ENCODE data around the gene CC2D1B. TPM values are rescaled to one million over a fixed set of nuclear protein-coding genes. Genes with fewer than 3 reads are reported as not detected.

Gene CC2D1B
- total RNA-seq, 1 donor from 2014 or later = 43.1 TPM

- Mint-ChIP-seq H3K36me3 (ENCODE audit: low read depth, unreplicated experiment) (peaks cover 5% of the 10 kb centered on the region), H3K4me3 (ENCODE audit: unreplicated experiment) (no peak overlapping the region), H3K9me3 (ENCODE audit: unreplicated experiment) (no peaks in the 10 kb centered on the region), H3K27me3 (ENCODE audit: unreplicated experiment) (no peaks in the 10 kb centered on the region), H3K4me1 (ENCODE audit: unreplicated experiment) (peaks cover 8% of the 10 kb centered on the region), H3K27ac (ENCODE audit: unreplicated experiment) (no peak overlapping the region)
- DNase-seq (ENCODE audit: low spot score) = no peak
- TF ChIP-seq CTCF (IDR thresholded peaks at IDR 0.05; ENCODE audit: unreplicated experiment) = no peak
Measured at GRCh38 chr1:52345252-52345651, 20.8 kb downstream of the CC2D1B start.

GRCh38 chr1:52343979-52344378 lies 22.0 kb downstream of the CC2D1B start:
- no peak overlapping the region for H3K27ac Mint-ChIP-seq (ENCODE audit: unreplicated experiment)
- H3K9me3 Mint-ChIP-seq (ENCODE audit: unreplicated experiment) = no peaks in the 10 kb centered on the region
- H3K27me3 Mint-ChIP-seq (ENCODE audit: unreplicated experiment) = no peaks in the 10 kb centered on the region
- no peak overlapping the region for H3K4me3 Mint-ChIP-seq (ENCODE audit: unreplicated experiment)
- peaks cover 5% of the 10 kb centered on the region for H3K36me3 Mint-ChIP-seq (ENCODE audit: low read depth, unreplicated experiment)
- H3K4me1 Mint-ChIP-seq (ENCODE audit: unreplicated experiment) = peaks cover 2% of the 10 kb centered on the region
- TF ChIP-seq CTCF (IDR thresholded peaks at IDR 0.05; ENCODE audit: unreplicated experiment) = no peak
- no peak for DNase-seq (ENCODE audit: low spot score)

- no peaks in the 10 kb centered on the region for H3K27me3 Mint-ChIP-seq (ENCODE audit: unreplicated experiment)
- no peak for TF ChIP-seq CTCF (IDR thresholded peaks at IDR 0.05; ENCODE audit: unreplicated experiment)
- H3K4me3 Mint-ChIP-seq (ENCODE audit: unreplicated experiment) = no peak overlapping the region
- H3K27ac Mint-ChIP-seq (ENCODE audit: unreplicated experiment) = no peak overlapping the region
- DNase-seq (ENCODE audit: low spot score) = no peak
- H3K4me1 Mint-ChIP-seq (ENCODE audit: unreplicated experiment) = no peaks in the 10 kb centered on the region
- H3K36me3 Mint-ChIP-seq (ENCODE audit: low read depth, unreplicated experiment) = peaks cover 5% of the 10 kb centered on the region
- H3K9me3 Mint-ChIP-seq (ENCODE audit: unreplicated experiment) = no peaks in the 10 kb centered on the region
Measured at GRCh38 chr1:52341655-52342260, 24.2 kb downstream of the CC2D1B start.

GRCh38 chr1:52337439-52337838 lies 28.6 kb downstream of the CC2D1B start:
- Mint-ChIP-seq H3K27ac (ENCODE audit: unreplicated experiment) (no peak overlapping the region), H3K9me3 (ENCODE audit: unreplicated experiment) (no peaks in the 10 kb centered on the region), H3K36me3 (ENCODE audit: low read depth, unreplicated experiment) (peaks cover 4% of the 10 kb centered on the region), H3K4me3 (ENCODE audit: unreplicated experiment) (no peak overlapping the region), H3K4me1 (ENCODE audit: unreplicated experiment) (no peaks in the 10 kb centered on the region), H3K27me3 (ENCODE audit: unreplicated experiment) (no peaks in the 10 kb centered on the region)
- TF ChIP-seq CTCF (IDR thresholded peaks at IDR 0.05; ENCODE audit: unreplicated experiment) = no peak
- DNase-seq (ENCODE audit: low spot score) = no peak

DNA sequence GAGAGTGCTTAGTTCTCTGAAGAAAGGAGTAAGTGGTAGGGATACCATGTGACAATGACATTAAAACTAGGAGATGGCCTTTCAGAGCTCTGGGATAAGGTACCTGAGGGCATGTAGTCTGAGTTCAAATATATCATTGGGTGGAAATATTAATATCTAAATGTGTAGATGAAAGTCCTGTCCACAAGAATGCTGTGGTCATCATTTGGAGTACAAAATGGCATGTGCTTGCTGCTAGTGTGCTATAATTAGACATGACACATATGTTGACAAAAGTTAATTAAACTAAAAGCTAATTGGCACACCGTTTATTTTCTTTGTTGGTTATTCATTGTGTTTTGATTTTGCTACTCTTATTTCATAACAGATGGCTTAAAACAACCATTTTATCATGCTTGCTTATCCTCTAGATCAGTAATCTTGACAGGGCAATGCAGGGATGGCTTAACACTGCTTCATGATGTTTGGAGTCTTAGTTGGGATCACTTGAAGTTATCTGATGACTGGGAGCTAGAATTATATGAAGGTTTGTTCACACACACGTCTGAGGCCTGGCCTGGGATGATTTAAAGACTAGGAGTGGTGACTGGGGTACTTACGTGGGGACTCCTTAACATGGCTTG lies 31.0 kb downstream of the CC2D1B start:
- Mint-ChIP-seq H3K27me3 (ENCODE audit: unreplicated experiment) (no peaks in the 10 kb centered on the region), H3K9me3 (ENCODE audit: unreplicated experiment) (no peaks in the 10 kb centered on the region), H3K4me1 (ENCODE audit: unreplicated experiment) (no peaks in the 10 kb centered on the region), H3K36me3 (ENCODE audit: low read depth, unreplicated experiment) (peaks cover 4% of the 10 kb centered on the region), H3K4me3 (ENCODE audit: unreplicated experiment) (no peak overlapping the region), H3K27ac (ENCODE audit: unreplicated experiment) (no peak overlapping the region)
- no peak for TF ChIP-seq CTCF (IDR thresholded peaks at IDR 0.05; ENCODE audit: unreplicated experiment)
- no peak for DNase-seq (ENCODE audit: low spot score)
